ENCODE measurements around the gene TET1. TPM values are rescaled to one million over a fixed set of nuclear protein-coding genes. Genes with fewer than 3 reads are reported as not detected.

The TET1 gene
- total and polyA plus RNA-seq, 2 of the 13 experiments (the other 11 are each of a cell fraction or from before 2014, with no cell fraction given) = 6.9 to 7.3 TPM

GRCh38 chr10:68600041-68600778 is 40.1 kb downstream of the TET1 start (continued):
- TF ChIP-seq ZNF512 (CRISPR knock-in tag; IDR thresholded peaks at IDR 0.05) = no peak
- peak; percentile 71; the same call in 1 of the 2 replicates for TF ChIP-seq KDM5B (CRISPR knock-in tag; IDR thresholded peaks at IDR 0.05; ENCODE audit: borderline replicate concordance)
- TF ChIP-seq JUND (CRISPR knock-in tag; IDR thresholded peaks at IDR 0.05) = no peak
- no peak for TF ChIP-seq ATF4 (CRISPR knock-in tag; IDR thresholded peaks at IDR 0.05)
- no peak for TF ChIP-seq ZUFSP (CRISPR knock-in tag; IDR thresholded peaks at IDR 0.05; ENCODE audit: borderline replicate concordance)
- TF ChIP-seq TERF1 (CRISPR knock-in tag; IDR thresholded peaks at IDR 0.05) = no peak
- TF ChIP-seq ZFAT (CRISPR knock-in tag; conservative IDR thresholded peaks at IDR 0.05) = no peak
- peak; percentile 28; the same call in 1 of the 2 replicates for TF ChIP-seq MEIS2 (CRISPR knock-in tag; IDR thresholded peaks at IDR 0.05)
- peak; percentile 98; the same call in 1 of the 2 replicates for TF ChIP-seq ZNF292 (CRISPR knock-in tag; IDR thresholded peaks at IDR 0.05; ENCODE audit: borderline replicate concordance, low read depth)
- no peak for TF ChIP-seq HNRNPL (IDR thresholded peaks at IDR 0.05; ENCODE audit: low read depth, low read length)
- TF ChIP-seq ZNF225 (CRISPR knock-in tag; IDR thresholded peaks at IDR 0.05) = no peak
- TF ChIP-seq WIZ (CRISPR knock-in tag; IDR thresholded peaks at IDR 0.05) = peak; percentile 16; the same call in 1 of the 2 replicates
- no peak for TF ChIP-seq ZXDC (CRISPR knock-in tag; IDR thresholded peaks at IDR 0.05)
- TF ChIP-seq ATF6 (CRISPR knock-in tag; conservative IDR thresholded peaks at IDR 0.05) = no peak
- TF ChIP-seq RFX1 (IDR thresholded peaks at IDR 0.05) = no peak
- TF ChIP-seq ZNF597 (CRISPR knock-in tag; IDR thresholded peaks at IDR 0.05) = no peak
- TF ChIP-seq ZNF180 (CRISPR knock-in tag; IDR thresholded peaks at IDR 0.05; ENCODE audit: borderline replicate concordance, low read depth) = no peak

Data from HepG2 (cell line).